Activated CD4-positive, alpha-beta T cell treated with anti-CD3 and anti-CD28 coated beads, Interleukin-2, amount 50 U/mL, for 24 hours (primary cell): ENCODE results near the gene SLC22A15.
"Not testable (repeated sequence)": the region's sequence is repeated elsewhere in the genome, so short reads cannot be mapped to it uniquely, and the experiment has no call there.

Experiments
- DNase-seq, 2 donors: peaks; one replicate each; pipeline ENCODE4 v3.0.0-alpha.2; 2020; ENCODE audit warnings: low read depth in 1 of 2, low spot score in 1 of 2

SLC22A15 gene

GRCh38 chr1:116031302-116031835, 55.1 kb downstream of the SLC22A15 start:
- DNase-seq, result no peak

- DNase-seq, result no peak
These were observed 57.0 kb downstream of the SLC22A15 start for GRCh38 chr1:116033322-116033721.

GRCh38 chr1:116036255-116036654, 59.9 kb downstream of the SLC22A15 start:
- no peak for DNase-seq

- DNase-seq, result no peak
These were observed 62.4 kb downstream of the SLC22A15 start for GRCh38 chr1:116038679-116039078.

GRCh38 chr1:116044071-116044470, 67.8 kb downstream of the SLC22A15 start:
- DNase-seq, result no peak

GRCh38 chr1:116046933-116047332, 70.6 kb downstream of the SLC22A15 start:
- DNase-seq, result not testable (repeated sequence)

- not testable (repeated sequence) for DNase-seq
These were observed 75.6 kb downstream of the SLC22A15 start for GRCh38 chr1:116051896-116052295.

GRCh38 chr1:116062201-116062600, 85.9 kb downstream of the SLC22A15 start:
- DNase-seq, result no peak

GRCh38 chr1:116064616-116065015, 88.3 kb downstream of the SLC22A15 start:
- no peak for DNase-seq

GRCh38 chr1:116066868-116067565, 90.7 kb downstream of the SLC22A15 start:
- no peak for DNase-seq

GRCh38 chr1:116067566-116067890, 91.2 kb downstream of the SLC22A15 start:
- DNase-seq, result no peak

GRCh38 chr1:116075575-116075974, 99.3 kb downstream of the SLC22A15 start:
- no peak for DNase-seq

GRCh38 chr1:116075990-116076389, 99.7 kb downstream of the SLC22A15 start:
- no peak for DNase-seq

- DNase-seq, result no peak
These were observed 100.5 kb downstream of the SLC22A15 start for GRCh38 chr1:116076831-116077230.

GRCh38 chr1:116078699-116079223, 102.4 kb downstream of the SLC22A15 start:
- no peak for DNase-seq

GRCh38 chr1:116087628-116088027, 111.3 kb downstream of the SLC22A15 start:
- no peak for DNase-seq

GRCh38 chr1:116089870-116090269, 113.6 kb downstream of the SLC22A15 start:
- DNase-seq, result no peak

GRCh38 chr1:116091083-116091482, 114.8 kb downstream of the SLC22A15 start:
- no peak for DNase-seq

GRCh38 chr1:116092752-116093489, 116.6 kb downstream of the SLC22A15 start:
- no peak for DNase-seq

- no peak for DNase-seq
These were observed 118.7 kb downstream of the SLC22A15 start for GRCh38 chr1:116095027-116095426.

GRCh38 chr1:116096013-116096618, 119.8 kb downstream of the SLC22A15 start:
- DNase-seq, result no peak

GRCh38 chr1:116097626-116098025, 121.3 kb downstream of the SLC22A15 start:
- no peak for DNase-seq
